Measurements from ENCODE around the gene REEP6. TPM values are rescaled to one million over a fixed set of nuclear protein-coding genes. Genes with fewer than 3 reads are reported as not detected.

Gene REEP6
- polyA plus RNA-seq, 3 donors: 0.51 to 1.8 (median 0.81) TPM

DNA sequence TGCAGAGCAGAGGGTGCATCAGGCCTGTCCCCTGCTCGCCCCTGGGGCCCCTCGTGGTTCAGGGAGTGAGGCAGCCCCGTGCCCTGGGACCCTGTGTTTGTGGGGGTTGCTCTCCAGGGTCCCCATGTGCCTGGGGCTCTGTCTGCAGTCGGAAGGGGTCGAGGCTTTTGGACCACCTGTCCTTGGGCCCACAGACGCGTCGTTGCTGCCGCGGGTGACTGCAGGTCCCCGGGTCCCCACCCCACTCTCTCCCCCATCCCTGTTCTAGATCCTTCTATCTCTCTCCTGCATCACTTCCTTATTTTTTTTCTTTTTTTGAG is 2.7 kb upstream of the REEP6 start:
- Histone ChIP-seq H3K27me3 (ENCODE audit: control insufficient read depth in 2 of 2, insufficient read depth in 2 of 2, low read length in 2 of 2) (peaks cover 0 to 19% of the 10 kb centered on the region in 2 donors), H3K9me3 (replicated peaks in 1 of 2; ENCODE audit: control insufficient read depth in 1 of 2, insufficient read depth in 1 of 2, low read length in 2 of 2) (no peaks in the 10 kb centered on the region), H3K79me2 (ENCODE audit: insufficient read depth, low read length) (no peaks in the 10 kb centered on the region), H3K9ac (ENCODE audit: insufficient read depth, low read length, poor library complexity, severe bottlenecking) (no peak overlapping the region), H3K4me3 (replicated peaks in 1 of 3; ENCODE audit: low read depth in 2 of 3, low read length in 3 of 3) (no peak overlapping the region), H2AFZ (ENCODE audit: insufficient read depth, low read depth, low read length, poor library complexity, severe bottlenecking) (no peak overlapping the region), H3K27ac (ENCODE audit: low read depth in 1 of 2, low read length in 2 of 2) (no peak overlapping the region), H3K4me2 (replicated peaks; ENCODE audit: extremely low read depth, low read length, poor library complexity, severe bottlenecking) (no peak overlapping the region), H3K4me1 (ENCODE audit: control insufficient read depth in 1 of 2, insufficient read depth in 2 of 2, low read length in 2 of 2) (peaks cover 18 to 35% of the 10 kb centered on the region in 2 donors), H4K20me1 (ENCODE audit: insufficient read depth, low read length) (no peaks in the 10 kb centered on the region), H3K36me3 (replicated peaks in 1 of 2; ENCODE audit: control insufficient read depth in 1 of 2, insufficient read depth in 2 of 2, low read length in 2 of 2) (no peaks in the 10 kb centered on the region)
- DNase-seq: no peak
- peaks cover 0 to 6% (median 0%) of the 10 kb centered on the region in 7 donors for H3K9me3 Mint-ChIP-seq
- WGBS (ENCODE audit: insufficient coverage): 67% methylated on average over 4 of the region's 11 CpGs
- H3K4me1 Mint-ChIP-seq: peaks cover 20% of the 10 kb centered on the region
- H3K36me3 Mint-ChIP-seq: no peaks in the 10 kb centered on the region
- intact Hi-C loops (cut with micrococcal nuclease): no loop called here
- H3K27ac Mint-ChIP-seq: peak overlapping the region in 1 of 7 donors; percentile 18
- TF ChIP-seq, protein P1, sequence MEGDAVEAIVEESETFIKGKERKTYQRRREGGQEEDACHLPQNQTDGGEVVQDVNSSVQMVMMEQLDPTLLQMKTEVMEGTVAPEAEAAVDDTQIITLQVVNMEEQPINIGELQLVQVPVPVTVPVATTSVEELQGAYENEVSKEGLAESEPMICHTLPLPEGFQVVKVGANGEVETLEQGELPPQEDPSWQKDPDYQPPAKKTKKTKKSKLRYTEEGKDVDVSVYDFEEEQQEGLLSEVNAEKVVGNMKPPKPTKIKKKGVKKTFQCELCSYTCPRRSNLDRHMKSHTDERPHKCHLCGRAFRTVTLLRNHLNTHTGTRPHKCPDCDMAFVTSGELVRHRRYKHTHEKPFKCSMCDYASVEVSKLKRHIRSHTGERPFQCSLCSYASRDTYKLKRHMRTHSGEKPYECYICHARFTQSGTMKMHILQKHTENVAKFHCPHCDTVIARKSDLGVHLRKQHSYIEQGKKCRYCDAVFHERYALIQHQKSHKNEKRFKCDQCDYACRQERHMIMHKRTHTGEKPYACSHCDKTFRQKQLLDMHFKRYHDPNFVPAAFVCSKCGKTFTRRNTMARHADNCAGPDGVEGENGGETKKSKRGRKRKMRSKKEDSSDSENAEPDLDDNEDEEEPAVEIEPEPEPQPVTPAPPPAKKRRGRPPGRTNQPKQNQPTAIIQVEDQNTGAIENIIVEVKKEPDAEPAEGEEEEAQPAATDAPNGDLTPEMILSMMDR (IDR thresholded peaks at IDR 0.05): no peak
- peaks cover 6 to 19% (median 19%) of the 10 kb centered on the region in 3 donors for H3K27me3 Mint-ChIP-seq (ENCODE audit: low read depth in 3 of 3)
- no peak overlapping the region for H3K4me3 Mint-ChIP-seq

DNA sequence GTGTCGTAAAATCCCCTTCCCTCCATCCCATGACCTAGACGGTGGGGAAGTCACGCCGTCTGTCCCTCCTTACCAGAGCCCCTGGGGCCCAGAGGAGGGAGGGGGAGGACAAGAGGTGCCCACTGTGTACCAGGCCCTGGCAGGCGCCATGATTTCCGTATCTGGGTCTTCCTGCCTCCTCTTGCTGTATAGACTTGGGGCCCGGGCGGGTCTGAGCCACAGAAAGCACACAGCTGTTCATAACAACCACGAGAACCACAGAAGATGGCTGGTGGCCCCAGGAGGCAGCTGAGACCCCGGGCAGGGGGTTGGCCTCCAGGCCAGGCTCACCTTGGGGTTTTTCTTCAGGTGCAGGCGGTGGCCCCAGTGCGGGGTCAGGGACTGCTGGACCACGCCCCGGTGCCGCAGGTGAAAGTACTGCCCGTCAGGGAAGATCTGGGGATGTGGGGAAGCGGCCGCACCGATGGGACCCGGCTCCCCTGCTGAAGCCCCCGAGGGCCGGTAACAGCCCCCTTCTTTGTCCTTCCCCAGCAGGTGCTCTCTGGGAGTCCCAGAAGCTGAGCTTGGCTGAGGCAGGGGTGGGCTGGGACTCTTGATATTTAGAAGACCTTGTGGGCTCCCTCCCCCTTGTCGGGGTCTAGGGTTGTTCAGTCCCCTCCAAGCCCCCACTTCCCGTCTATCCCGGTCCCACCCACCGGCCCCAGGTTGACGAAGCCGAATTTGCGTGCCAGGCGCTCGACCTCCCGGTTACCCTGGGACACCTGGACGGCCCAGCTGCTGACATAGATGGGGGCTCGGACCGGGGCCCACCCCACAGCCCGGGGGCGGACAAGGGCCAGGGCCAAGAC is 1.3 kb upstream of the REEP6 start:
- H3K9me3 ChIP-seq (replicated peaks in 1 of 2; ENCODE audit: control insufficient read depth in 1 of 2, insufficient read depth in 1 of 2, low read length in 2 of 2): no peaks in the 10 kb centered on the region
- Mint-ChIP-seq H3K4me1 (peaks cover 20% of the 10 kb centered on the region), H3K27ac (no peak overlapping the region), H3K27me3 (ENCODE audit: low read depth in 3 of 3) (peaks cover 8 to 27% (median 24%) of the 10 kb centered on the region in 3 donors), H3K4me3 (peak overlapping the region; percentile 30 to 48), H3K9me3 (peaks cover 0 to 6% (median 0%) of the 10 kb centered on the region in 7 donors), H3K36me3 (no peaks in the 10 kb centered on the region)
- 9% methylated on average over 30 of the region's 37 CpGs for WGBS (ENCODE audit: insufficient coverage)
- H3K4me3 ChIP-seq (replicated peaks in 1 of 3; ENCODE audit: low read depth in 2 of 3, low read length in 3 of 3): peak overlapping the region; percentile 34 to 81 (median 54)
- H3K4me1 ChIP-seq (ENCODE audit: control insufficient read depth in 1 of 2, insufficient read depth in 2 of 2, low read length in 2 of 2): peaks cover 18 to 35% of the 10 kb centered on the region in 2 donors
- H2AFZ ChIP-seq (ENCODE audit: insufficient read depth, low read depth, low read length, poor library complexity, severe bottlenecking): peak overlapping the region; percentile 91
- H3K27me3 ChIP-seq (ENCODE audit: control insufficient read depth in 2 of 2, insufficient read depth in 2 of 2, low read length in 2 of 2): peaks cover 0 to 21% of the 10 kb centered on the region in 2 donors
- H3K27ac ChIP-seq (ENCODE audit: low read depth in 1 of 2, low read length in 2 of 2): no peak overlapping the region
- no peaks in the 10 kb centered on the region for H3K36me3 ChIP-seq (replicated peaks in 1 of 2; ENCODE audit: control insufficient read depth in 1 of 2, insufficient read depth in 2 of 2, low read length in 2 of 2)
- no peaks in the 10 kb centered on the region for H3K79me2 ChIP-seq (ENCODE audit: insufficient read depth, low read length)
- H4K20me1 ChIP-seq (ENCODE audit: insufficient read depth, low read length): no peaks in the 10 kb centered on the region
- TF ChIP-seq, protein P1 (IDR thresholded peaks at IDR 0.05): no peak
- intact Hi-C loops (cut with micrococcal nuclease): loop anchor here in 1 of 2 donors (5.0 kb wide), 1 partner anchor 78 kb away; the partner anchor contains the start of gene MEX3D
- DNase-seq: no peak
- peak overlapping the region; percentile 94 for H3K4me2 ChIP-seq (replicated peaks; ENCODE audit: extremely low read depth, low read length, poor library complexity, severe bottlenecking)
- peak overlapping the region; percentile 56 for H3K9ac ChIP-seq (ENCODE audit: insufficient read depth, low read length, poor library complexity, severe bottlenecking)
